ENCODE data around the gene PLK3.
A peak's percentile ranks its signal among the peaks of the same experiment; 100 is the strongest.

PLK3 gene

GRCh38 chr1:44784094-44785028, 15.8 kb upstream of the PLK3 start:
- TF ChIP-seq CTCF (IDR thresholded peaks at IDR 0.05) (no peak), ZFX (IDR thresholded peaks at IDR 0.05; ENCODE audit: borderline replicate concordance) (no peak)

GRCh38 chr1:44785029-44785380, 15.2 kb upstream of the PLK3 start:
- no peak overlapping the region for H3K27ac ChIP-seq
- TF ChIP-seq ZFX (IDR thresholded peaks at IDR 0.05; ENCODE audit: borderline replicate concordance) (no peak), CTCF (IDR thresholded peaks at IDR 0.05) (no peak)

More at GRCh38 chr1:44784094-44785028, 15.8 kb upstream of the PLK3 start:
- no peak overlapping the region for H3K27ac ChIP-seq

- TF ChIP-seq CTCF (IDR thresholded peaks at IDR 0.05) (no peak), ZFX (IDR thresholded peaks at IDR 0.05; ENCODE audit: borderline replicate concordance) (no peak)
- no peak overlapping the region for H3K27ac ChIP-seq
Measured at GRCh38 chr1:44785501-44786137, 14.6 kb upstream of the PLK3 start.

- H3K27ac ChIP-seq, result no peak overlapping the region
- TF ChIP-seq ZFX (IDR thresholded peaks at IDR 0.05; ENCODE audit: borderline replicate concordance) (no peak), CTCF (IDR thresholded peaks at IDR 0.05) (peak; percentile 97)
Measured at GRCh38 chr1:44786138-44786840, 13.9 kb upstream of the PLK3 start.

GRCh38 chr1:44786841-44787426, 13.2 kb upstream of the PLK3 start:
- no peak for TF ChIP-seq ZFX (IDR thresholded peaks at IDR 0.05; ENCODE audit: borderline replicate concordance)
- no peak for TF ChIP-seq CTCF (IDR thresholded peaks at IDR 0.05)
- no peak overlapping the region for H3K27ac ChIP-seq

- no peak overlapping the region for H3K27ac ChIP-seq
Measured at GRCh38 chr1:44787506-44787905, 12.7 kb upstream of the PLK3 start.

More at GRCh38 chr1:44787506-44787905, 12.7 kb upstream of the PLK3 start:
- no peak for TF ChIP-seq ZFX (IDR thresholded peaks at IDR 0.05; ENCODE audit: borderline replicate concordance)
- TF ChIP-seq CTCF (IDR thresholded peaks at IDR 0.05), result no peak
